Frontal cortex (tissue), 4 donors: ENCODE results near the gene SHE. TPM values are rescaled to one million over a fixed set of nuclear protein-coding genes. Genes with fewer than 3 reads are reported as not detected.

ENCODE experiments used
- DNase-seq, 2 donors: peaks; one replicate each; pipeline ENCODE4 v3.0.0; 2012; ENCODE audit warnings: low spot score in 2 of 2
- FAIRE-seq: peaks from 2 replicates; lab custom pipeline; 2012; peaks lifted over from hg19 to GRCh38; lab: Jason Lieb, UNC
- total RNA-seq: library from RNA; depleted of rRNA; stranded (reverse); fragments of >200 nt; gene quantifications from one replicate; pipeline ENCODE4 v1.2.3, GENCODE V29; 2014
- donor health status: control.
- donor health status: control.
- donor health status: control.

The SHE gene
- total RNA-seq, 1 donor from 2014 or later, result 2.0 TPM

DNA sequence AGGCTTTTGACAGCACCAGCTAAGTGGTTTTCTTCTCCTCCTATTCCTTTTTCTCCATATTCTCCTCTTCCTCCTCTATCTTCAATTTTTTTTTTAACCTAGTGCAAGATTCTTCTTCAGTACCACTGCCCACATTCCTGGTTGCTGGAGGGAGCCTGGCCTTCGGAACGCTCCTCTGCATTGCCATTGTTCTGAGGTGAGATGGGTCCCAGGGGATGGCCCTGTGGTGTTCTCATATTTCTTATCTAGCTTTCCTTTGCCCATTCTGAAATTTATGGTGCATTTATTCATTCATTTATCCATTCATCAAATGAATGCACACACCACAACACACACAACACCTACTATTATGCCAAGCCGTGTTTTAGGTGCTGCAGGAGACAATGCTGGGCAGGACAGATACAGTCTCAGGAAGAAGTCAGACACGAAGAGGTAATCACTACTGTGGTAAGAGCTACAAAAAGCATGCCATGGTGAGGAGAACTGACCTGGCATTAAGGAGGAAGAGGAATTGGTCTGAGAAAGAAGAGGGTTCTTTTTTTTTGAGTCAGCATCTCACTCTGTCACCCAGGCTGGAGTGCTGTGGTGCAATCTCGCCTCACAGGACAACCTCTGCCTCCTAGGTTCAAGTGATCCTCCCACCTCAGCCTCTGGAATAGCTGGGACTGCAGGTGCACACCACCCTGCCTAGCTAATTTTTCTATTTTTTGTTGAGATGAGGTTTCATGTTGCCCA lies 47.7 kb downstream of the SHE start:
- no peak for DNase-seq
- FAIRE-seq, result no peak

DNA sequence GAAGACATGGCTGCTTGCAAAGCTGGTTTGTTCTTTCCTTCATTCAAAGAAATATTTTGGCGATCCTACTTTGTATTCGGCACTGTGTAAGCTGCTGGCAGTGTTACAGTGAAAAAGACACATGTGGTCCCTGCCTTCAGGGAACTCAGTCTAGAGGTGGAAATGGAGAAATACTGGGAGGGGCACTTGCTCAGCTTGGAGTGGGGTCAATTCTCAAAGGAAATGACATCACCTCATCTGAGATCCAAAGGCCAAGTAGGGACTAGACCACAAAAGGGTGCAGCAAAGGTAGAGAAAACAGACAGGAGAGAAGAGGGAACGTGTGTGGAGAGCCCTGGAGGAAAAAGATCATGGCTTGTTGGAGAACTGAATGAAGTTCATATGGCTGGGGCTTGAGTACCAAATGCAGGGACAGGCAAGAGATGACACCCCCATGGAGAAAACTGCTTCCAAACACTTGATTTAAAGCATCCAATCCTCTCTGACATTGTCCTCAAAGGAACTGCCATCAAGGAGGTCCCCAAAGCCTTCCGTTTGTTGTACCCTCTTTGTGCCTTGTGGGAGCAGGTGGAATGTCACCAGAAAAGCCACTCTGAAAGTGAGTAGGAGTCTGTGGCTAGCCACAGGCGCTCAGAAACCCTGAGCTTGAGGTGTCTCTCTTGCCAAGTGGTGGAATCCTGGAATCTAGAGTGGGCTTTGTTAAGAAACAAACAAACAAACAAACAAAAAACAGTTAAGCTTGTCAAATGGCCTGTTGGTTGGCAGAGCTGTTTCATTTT lies 48.4 kb downstream of the SHE start:
- FAIRE-seq, result no peak

DNA sequence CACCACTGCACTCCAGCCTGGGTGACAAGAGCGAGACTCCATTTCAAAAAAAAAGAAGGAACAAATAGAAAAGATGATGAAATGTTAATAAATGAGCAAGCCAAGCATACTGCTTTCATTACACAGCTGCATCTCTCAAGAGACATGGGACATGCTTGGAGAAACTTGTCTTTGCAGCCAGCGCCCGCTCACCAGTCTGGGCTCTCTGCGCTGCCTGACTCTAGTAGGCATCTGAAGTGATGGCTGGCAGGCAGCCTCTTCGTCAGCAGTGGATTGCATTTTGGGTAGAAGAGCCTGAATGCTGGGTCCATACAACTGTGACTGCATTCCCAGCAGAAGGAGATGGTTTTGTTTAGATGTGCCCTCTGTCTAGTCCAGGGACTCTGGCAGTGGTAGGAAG lies 49.1 kb downstream of the SHE start:
- FAIRE-seq, result no peak
- DNase-seq, result no peak

More for the DNA sequence above, 48.4 kb downstream of the SHE start:
- no peak for DNase-seq

DNA sequence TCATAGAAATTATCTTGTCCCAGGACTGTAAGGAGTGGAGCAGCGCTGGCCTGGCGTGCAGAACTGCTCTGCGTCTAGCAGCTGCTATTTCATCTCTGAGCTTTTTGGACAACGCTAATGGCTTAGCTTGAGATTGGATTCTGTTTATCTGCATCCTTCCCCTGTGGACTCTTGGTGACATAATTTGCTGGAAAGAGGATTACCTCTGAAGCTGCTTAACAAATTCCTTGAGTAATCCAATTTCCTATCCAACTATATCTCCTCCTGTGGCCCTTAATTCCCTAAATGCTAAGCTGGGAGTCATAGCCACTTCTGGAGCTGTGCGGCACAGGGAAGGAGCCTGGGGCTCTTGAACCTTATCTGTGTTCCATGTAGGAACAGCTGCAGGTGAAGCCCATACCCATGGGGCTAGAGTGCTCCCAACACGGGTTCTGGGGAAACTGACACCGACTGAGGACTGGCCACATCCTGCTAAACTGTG lies 53.8 kb downstream of the SHE start:
- FAIRE-seq (no peak), DNase-seq (no peak)

DNA sequence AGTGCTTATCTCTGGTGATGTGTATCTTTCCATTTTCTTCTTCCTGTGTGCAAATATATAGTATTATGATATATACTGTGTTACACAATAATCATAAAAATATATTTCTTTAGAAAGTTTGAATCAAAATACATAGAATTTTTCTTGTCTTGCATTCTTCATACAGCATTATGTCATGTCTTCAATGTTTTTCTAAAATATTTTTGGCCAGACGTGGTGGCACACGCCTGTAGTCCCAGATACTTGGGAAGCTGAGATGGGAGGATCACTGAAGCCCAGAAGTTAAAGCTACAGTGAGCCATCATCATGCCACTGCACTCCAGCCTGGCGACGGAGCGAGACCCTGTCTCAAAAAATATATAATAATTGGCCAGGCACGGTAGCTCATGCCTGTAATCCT lies 55.4 kb downstream of the SHE start:
- DNase-seq (no peak), FAIRE-seq (no peak)

DNA sequence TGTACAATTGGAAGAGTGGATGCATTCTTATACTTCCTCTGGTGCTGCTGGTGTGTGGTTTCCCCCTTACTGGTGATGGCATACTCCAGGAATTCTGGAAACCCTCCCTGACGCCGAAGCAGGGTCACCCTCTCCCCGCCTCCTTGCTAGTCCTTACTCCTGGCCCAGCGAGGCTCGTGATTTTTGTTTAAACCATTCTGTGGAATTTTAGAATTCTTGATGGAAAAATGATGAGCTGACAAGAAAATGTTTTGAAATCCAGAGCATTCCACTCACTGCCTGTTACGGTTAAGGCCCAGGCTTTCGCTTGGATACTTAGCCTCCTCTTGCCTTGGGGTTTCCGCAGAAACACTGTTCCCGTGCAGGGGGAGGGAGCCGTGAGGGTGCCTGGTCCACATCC lies 55.9 kb downstream of the SHE start:
- FAIRE-seq, result no peak
- no peak for DNase-seq

DNA sequence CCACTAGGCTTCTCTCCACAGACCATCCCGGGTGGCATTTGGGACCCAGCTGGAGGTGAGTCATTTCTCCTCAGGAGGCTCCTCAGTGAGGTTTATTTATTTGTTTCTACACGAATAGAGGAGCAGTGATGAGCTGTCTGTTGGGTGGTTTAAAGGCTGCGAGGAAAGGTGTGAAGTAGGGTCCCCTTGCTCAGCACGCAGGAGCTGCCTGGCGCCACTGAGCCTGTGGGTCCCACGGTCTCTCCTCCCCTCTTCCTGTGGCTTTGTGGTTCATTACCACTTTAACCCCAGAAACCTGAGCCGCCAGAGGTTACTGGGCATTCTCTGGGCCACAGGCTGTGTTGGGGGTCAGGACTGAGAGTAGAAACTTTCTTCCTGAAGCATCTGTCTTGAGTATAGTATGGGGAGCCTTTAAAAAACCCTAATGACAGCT lies 57.2 kb downstream of the SHE start:
- no peak for FAIRE-seq

DNA sequence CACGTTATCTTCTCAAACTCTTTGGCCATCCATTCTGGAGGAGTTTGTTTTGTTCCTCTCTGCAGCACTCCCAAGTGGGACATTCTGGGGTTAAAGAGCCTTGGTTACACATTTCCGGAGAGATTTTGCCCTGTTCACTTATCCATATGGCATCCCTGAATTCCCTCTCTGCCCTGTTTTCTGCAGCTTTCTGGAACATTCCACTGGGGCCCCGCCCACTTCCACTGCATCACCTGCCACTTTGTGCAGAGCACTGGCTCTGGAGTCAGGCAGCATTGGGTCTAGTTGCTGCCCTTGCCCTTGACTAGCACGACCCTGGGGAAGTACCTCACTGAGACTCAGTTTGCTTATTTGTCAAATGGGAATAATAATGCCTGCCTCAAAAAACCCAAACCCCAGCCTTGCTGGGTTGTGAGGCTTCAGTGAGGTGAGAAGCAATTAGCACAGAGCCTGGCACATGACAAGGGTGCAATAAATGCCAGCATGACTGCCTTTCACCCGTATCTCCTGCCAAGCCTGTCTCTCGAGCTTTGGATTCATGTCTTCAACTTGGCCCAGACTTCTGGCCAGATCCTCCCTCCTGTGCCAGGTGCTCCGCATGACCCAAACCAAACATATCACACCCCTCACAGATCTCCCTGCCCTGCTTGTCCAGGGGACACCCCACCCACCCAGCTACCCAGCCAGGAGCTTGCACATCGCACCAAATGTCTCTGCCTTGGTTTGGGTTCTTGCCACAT lies 58.8 kb downstream of the SHE start:
- DNase-seq (no peak), FAIRE-seq (no peak)

More for the DNA sequence above, 57.2 kb downstream of the SHE start:
- DNase-seq, result no peak

DNA sequence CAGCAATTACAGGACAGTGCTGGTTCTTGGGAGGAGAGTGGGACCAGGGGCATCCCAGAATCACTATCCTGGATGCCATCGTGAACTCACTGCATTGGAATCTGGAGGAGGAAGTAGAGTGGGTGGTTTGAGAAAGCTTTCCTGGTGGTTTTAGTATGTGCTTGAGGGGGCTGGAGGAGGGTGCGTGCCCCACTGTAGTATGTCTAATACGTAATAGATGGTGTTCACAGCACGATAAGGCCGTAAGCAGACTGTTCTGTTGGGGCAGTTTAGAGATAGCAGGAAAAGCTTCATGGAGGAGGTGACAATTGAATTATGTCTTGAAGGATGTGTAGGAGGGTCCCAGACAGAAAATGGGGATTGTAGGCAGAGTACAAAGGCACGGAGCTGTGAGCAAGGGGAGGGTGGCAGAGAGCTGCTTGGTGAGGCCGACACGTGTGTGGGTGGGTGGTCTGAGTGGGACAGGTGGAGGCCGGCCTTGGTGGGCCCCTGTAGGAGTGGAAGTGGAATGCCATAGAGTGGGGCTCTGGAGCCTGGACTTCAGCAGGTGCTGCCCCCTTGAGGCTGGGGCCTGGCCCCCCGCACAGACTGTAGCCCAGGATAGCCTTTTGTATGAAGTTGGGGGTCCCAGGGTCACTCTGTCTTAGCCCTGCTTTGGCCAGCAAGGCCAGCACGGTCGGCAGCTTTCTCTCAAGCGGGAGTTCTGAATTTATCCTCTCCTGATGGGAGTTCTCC lies 60.0 kb downstream of the SHE start:
- FAIRE-seq (no peak), DNase-seq (no peak)

DNA sequence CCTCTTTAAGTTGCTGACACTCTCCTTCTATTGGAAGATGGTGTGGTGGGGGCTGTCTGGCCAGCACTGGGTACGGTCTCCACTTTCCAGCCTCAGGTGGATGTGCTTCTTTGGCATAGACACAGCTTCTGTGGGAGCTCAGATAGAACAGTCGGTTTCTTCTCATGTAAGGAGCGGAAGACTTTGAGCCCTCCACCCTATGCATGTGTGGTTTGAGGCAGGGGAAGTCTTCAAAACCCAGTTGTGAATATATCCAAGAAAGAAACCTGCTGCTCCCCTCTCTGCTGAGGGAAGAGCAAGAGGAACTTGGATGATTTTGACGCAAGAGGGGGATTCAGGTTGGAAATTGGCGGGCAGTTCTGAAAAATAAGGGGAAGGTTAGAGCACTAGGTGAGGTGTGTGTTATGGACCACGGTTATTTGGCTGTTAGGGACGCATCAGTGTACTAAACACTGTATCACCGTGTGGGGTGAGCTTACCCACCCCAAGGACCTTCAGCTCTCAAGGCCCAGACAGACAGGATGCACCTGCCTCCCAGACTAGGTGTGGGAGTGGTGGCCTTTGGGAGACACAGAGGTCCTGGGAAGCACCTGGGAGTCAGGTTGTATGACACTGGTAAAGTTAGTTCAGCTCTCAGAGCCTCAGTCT lies 60.8 kb downstream of the SHE start:
- FAIRE-seq (no peak), DNase-seq (no peak)

DNA sequence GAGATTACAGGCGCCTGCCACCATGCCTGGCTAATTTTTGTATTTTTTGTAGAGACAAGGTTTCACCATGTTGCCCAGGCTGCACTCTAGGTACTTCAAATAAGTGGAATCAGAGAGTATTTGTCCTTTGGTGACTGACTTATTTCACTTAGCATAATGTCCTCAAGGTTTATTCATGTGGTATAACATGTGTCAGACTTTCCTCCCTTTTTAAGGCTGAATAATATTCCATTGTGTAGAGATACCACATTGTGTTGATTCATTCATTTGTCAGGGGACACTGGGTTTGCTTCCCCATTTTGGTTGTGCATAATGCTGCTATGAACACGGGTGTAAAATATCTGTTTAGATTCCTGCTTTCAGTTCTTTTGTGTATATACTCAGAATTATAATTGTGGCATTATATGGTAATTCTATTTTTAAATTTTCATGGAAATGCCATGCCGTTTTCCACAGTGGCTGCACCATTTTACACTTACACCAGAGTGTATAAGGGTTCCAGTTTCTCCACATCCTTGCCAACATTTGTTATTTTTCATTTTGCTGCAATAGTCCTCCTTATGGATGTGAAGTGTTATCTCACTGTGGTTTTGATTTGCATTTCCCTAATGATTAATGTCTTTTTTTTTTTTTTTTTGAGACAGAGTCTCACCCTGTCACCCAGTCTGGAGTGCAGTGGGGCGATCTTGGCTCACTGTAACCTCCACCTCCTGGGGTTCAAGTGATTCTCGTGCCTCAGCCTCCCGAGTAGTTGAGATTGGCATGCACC lies 62.0 kb downstream of the SHE start:
- FAIRE-seq (no peak), DNase-seq (no peak)

DNA sequence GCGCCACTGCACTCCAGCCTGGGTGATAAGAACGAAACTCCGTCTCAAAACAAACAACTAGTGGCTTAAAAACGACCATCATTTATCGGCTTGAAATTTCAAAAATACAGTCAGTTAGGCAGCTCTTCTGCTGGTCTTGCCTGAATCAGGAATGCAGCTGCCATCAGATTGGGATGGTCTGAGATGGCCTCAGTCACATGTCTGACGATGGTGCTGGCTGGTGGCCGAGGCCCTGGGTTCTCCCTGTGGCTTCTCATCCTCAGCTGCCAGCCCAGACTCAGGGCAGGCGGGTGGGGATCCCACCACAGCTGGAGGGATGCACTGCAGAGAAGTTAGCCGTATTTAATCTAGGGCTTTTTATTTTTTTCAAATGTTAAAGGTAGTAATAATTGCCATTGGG lies 65.8 kb downstream of the SHE start:
- DNase-seq, result no peak
- FAIRE-seq, result no peak

DNA sequence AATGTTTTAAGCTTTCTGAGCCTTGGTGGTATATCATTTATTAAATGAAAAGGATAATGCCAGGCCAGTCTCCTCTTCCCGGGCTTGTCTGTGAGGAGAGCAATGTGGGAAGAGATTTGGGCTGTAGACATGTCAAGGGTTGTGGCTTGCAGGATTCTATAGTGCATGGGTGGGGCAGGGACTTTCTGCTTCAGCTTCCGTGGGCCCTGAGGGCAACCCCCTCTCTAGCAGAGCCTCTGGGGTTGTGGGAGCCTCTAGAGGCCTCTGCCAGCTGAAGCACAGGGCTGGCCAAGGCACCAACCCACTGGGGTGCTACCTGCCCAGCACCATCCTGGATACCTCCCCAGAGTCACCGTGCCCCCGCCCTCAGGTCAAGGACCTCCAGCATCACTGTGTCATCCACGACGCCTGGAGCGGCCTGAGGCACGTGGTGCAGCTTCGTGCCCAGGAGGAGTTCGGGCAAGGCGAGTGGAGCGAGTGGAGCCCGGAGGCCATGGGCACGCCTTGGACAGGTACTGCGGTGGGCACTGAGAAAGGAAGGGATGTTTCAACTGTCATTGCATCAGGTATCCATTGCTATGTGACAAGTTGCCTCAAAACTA lies 66.5 kb downstream of the SHE start:
- FAIRE-seq (no peak), DNase-seq (no peak)

DNA sequence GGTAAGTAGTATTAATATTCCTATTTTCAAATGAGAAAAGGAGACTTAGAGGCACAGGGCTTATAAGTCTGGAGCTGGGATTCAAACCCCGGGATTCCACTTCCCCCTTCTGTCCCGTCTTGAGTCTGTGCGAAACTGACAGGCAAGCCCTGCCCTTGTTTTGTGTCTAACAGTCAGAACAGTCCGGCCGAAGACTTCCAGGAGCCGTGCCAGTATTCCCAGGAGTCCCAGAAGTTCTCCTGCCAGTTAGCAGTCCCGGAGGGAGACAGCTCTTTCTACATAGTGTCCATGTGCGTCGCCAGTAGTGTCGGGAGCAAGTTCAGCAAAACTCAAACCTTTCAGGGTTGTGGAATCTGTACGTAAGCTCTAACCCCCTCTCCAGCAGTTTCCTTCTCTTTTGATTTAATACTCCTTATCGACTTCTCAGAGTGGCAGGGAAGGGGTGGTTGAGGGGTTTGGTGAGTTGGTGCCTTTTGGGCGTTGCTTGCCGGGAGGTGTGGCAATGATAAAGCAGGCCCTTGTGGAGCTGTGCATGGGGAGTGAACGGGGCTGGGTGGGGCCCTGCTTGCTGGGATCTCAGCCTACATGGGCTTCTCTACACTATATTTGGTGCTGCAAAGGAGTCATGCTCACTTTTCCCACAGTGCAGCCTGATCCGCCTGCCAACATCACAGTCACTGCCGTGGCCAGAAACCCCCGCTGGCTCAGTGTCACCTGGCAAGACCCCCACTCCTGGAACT lies 67.7 kb downstream of the SHE start:
- no peak for FAIRE-seq
- no peak for DNase-seq

DNA sequence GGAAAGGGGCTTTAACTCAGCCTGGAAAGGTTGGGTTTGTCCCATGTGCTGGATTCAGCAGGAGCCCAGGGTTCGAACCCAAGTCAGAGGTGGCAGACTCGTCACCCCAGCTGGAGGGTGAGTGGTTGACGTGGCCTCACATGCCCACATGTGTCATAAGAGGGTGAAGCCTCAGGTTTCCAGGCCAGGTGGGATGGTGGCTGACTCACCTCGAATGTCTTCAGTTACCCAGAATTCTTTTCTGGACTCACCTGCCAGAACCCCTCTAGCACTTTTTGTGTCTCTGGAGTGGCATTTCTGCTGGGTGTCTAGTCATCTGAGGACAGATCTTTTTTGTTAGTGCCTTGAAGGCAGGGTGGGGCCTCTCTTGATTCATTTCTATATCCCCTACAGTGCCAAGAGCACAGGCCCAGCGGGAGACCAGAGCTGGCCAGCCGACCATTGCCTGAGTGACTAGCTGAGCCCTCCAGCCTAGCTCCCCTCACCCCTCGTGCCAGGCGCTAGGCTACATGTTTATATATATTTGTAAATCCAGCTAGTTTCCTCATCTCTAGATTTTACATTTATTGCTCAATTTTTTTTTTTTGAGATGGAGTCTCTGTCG lies 68.9 kb downstream of the SHE start:
- no peak for FAIRE-seq
- no peak for DNase-seq

DNA sequence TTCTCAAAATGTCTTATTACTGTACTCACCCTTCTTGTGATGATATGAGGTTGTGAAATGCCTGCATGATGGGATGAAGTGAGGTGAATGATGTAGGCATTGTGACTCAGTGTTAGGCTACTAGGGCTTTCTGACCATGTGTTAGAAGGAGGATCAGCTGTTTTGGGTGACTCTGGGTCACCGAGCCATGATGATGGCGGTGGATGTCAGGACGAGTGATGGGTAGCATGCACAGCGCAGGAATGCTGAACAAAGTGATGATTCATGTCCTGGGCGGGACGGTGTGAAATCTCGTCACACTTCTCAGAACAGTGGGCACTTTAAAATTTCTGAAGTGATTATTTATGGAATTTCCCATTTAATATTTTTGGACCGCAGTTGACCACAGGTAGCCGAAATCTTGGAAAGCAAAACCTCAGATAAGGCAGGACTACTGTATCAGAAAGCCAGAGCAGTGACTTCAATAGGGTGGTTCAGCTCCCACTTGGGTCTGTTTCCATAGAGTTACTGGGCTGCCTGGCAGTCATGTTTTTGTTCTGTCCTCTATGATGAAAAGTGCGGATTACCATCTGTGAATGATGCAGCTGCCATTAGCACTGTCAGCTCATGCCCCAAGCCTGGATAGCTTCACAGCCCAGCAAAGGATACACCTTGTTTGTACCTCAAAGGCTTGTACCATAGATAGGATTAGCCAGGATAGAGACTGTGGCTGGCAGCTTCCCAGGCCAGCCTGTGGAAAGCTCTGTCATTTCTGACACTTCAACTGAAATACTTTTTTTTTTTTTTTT lies 70.4 kb downstream of the SHE start:
- no peak for FAIRE-seq
- DNase-seq, result no peak

DNA sequence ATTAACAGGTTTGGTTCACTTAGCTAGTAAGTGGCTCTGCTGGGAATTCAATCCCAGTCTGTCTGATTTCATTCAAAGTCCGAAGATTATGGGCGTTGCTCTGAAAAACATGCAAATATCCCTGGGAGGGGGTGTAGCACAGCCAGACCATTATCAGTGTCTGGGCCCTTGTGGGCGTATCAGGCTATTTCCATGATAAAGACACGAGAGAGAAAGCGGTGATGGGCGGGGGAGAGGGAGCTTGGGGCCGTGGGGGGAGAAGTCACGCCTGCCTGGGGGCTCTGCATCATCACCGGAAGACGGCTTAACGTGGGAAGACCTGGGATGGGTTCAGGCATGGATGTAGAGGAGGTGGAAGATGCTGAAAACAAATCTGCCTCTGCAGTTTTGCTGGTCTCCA lies 71.3 kb downstream of the SHE start:
- FAIRE-seq (no peak), DNase-seq (no peak)
